HG03066 (cell line): Measurements from ENCODE around the gene FGFBP3.

Experiments used
- ATAC-seq: cut with Tn5 transposase; IDR thresholded peaks from one replicate; pipeline ENCODE4 v1.9.1; 2021; ENCODE audit warnings: low read depth; ENCODE audit not compliant: unreplicated experiment

The FGFBP3 gene

GRCh38 chr10:91909117-91909677 lies at the start of gene FGFBP3:
TSS of gene FGFBP3 (minus strand) at chr10:91909486. CDS start at chr10:91908969, 517 bp downstream.
- no peak for ATAC-seq

- no peak for ATAC-seq
Measured at GRCh38 chr10:91957091-91957490, 47.8 kb upstream of the FGFBP3 start.

- no peak for ATAC-seq
Measured at GRCh38 chr10:91955114-91955513, 45.8 kb upstream of the FGFBP3 start.

GRCh38 chr10:91953600-91954160 lies 44.4 kb upstream of the FGFBP3 start:
- no peak for ATAC-seq

GRCh38 chr10:91944880-91945630 lies 35.8 kb upstream of the FGFBP3 start:
- no peak for ATAC-seq

- ATAC-seq: no peak
Measured at GRCh38 chr10:91941426-91941825, 32.1 kb upstream of the FGFBP3 start.

GRCh38 chr10:91939653-91940052 lies 30.4 kb upstream of the FGFBP3 start:
- no peak for ATAC-seq

- ATAC-seq: no peak
Measured at GRCh38 chr10:91935886-91936285, 26.6 kb upstream of the FGFBP3 start.

GRCh38 chr10:91932737-91933136 lies 23.5 kb upstream of the FGFBP3 start:
- ATAC-seq: no peak

- ATAC-seq: no peak
Measured at GRCh38 chr10:91931526-91932190, 22.4 kb upstream of the FGFBP3 start.

GRCh38 chr10:91930939-91931338 lies 21.7 kb upstream of the FGFBP3 start:
- ATAC-seq: no peak

GRCh38 chr10:91925022-91925320 lies 15.7 kb upstream of the FGFBP3 start:
- no peak for ATAC-seq

- peak; percentile 43 for ATAC-seq
Measured at GRCh38 chr10:91924212-91925021, 15.1 kb upstream of the FGFBP3 start.

GRCh38 chr10:91923371-91924211 lies 14.3 kb upstream of the FGFBP3 start, which contains the start of gene BTAF1:
TSS of gene BTAF1 (plus strand) at chr10:91923770. CDS start at chr10:91924077, 307 bp downstream.
- ATAC-seq: peak; percentile 95

GRCh38 chr10:91919651-91920050 lies 10.4 kb upstream of the FGFBP3 start:
- no peak for ATAC-seq

GRCh38 chr10:91910467-91910866 lies 1.2 kb upstream of the FGFBP3 start:
- ATAC-seq: no peak

- peak; percentile 91 for ATAC-seq
Measured at GRCh38 chr10:91908337-91909116, 759 bp downstream of the FGFBP3 start.

- peak; percentile 21 for ATAC-seq
Measured at GRCh38 chr10:91907914-91908336, 1.4 kb downstream of the FGFBP3 start.

- ATAC-seq: no peak
Measured at GRCh38 chr10:91907033-91907594, 2.2 kb downstream of the FGFBP3 start.
